BLaER1 (cell line): ENCODE measurements around the gene DTX3.
"Not testable (repeated sequence)": the region's sequence is repeated elsewhere in the genome, so short reads cannot be mapped to it uniquely, and the experiment has no call there.

Source experiments
- H3K27ac ChIP-seq: shearing (Covaris generic); formaldehyde crosslinking; 2 replicates; pipeline ENCODE4 v1.8.1; 2022
- H3K27me3 ChIP-seq: shearing (Covaris generic); formaldehyde crosslinking; 2 replicates; pipeline ENCODE4 v1.8.1; 2022
- H3K36me3 ChIP-seq: shearing (Covaris generic); formaldehyde crosslinking; 2 replicates; pipeline ENCODE4 v1.8.1; 2022
- H3K4me1 ChIP-seq: shearing (Covaris generic); formaldehyde crosslinking; 2 replicates; pipeline ENCODE4 v1.8.1; 2022
- H3K4me2 ChIP-seq: shearing (Covaris generic); formaldehyde crosslinking; 2 replicates; pipeline ENCODE4 v1.8.1; 2022
- H3K4me3 ChIP-seq: shearing (Covaris generic); formaldehyde crosslinking; 2 replicates; pipeline ENCODE4 v1.8.1; 2022
- H3K9ac ChIP-seq: shearing (Covaris generic); formaldehyde crosslinking; 2 replicates; pipeline ENCODE4 v1.8.1; 2022
- H3K9me3 ChIP-seq: shearing (Covaris generic); formaldehyde crosslinking; 2 replicates; pipeline ENCODE4 v1.8.1; 2022
- H4K20me1 ChIP-seq: shearing (Covaris generic); formaldehyde crosslinking; 2 replicates; pipeline ENCODE4 v1.8.1; 2022
- Cebpa-rat ChIP-seq: shearing (Covaris generic); IDR thresholded peaks from 2 replicates; pipeline ENCODE4 v1.8.1; 2022

The DTX3 gene

DNA sequence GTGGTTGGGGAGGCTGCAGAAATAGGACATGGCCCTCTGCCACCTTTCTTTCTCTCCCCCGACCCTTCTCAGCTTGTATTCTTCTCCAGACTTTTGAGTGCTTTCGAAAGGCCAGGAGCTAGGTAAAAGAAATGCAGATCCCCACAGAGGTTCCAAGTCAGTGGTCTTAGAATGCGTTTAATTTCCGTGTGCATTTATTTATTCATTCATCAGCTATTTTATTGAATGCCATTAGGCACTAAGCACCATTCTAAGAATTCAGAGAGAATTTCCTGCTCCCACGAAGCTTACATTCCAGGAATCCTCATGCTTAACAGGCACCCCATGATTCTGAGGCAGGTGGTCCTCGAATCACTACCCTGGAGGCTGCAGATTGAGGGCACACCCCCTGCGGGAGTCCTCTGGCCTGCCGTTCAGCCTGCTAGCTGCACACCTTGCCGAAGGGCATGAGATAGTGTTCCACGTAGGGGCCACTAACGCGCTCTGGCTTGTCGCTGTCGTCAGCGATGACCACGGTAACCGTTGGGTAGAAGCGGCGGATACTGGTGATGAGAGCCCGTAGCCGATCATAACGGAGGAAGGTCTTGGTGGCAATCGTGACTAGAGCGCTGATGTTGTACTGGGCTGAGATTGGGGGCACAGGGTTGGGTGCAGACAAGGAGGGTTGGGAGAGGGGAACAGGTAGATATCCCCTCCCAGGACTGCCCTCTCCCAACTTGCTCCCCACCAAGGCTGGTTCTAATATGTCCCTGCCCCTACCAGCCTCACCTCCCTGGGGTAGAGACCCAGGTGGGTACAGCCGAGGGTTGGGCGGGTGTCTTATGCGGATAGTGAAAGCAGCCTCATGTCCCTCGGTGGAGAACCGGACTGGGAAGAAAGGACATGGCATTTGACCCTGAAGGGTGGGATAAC is 23.9 kb downstream of the DTX3 start:
- peaks cover 19% of the 10 kb centered on the region for H3K4me1 ChIP-seq
- H3K36me3 ChIP-seq: no peaks in the 10 kb centered on the region
- peaks cover 30% of the 10 kb centered on the region for H4K20me1 ChIP-seq
- no peak overlapping the region for H3K9ac ChIP-seq
- peaks cover 18% of the 10 kb centered on the region for H3K9me3 ChIP-seq
- TF ChIP-seq Cebpa-rat: no peak
- no peak overlapping the region for H3K4me3 ChIP-seq
- no peak overlapping the region for H3K27ac ChIP-seq
- no peak overlapping the region for H3K4me2 ChIP-seq
- peaks cover 100% of the 10 kb centered on the region for H3K27me3 ChIP-seq

GRCh38 chr12:57629897-57630471 is 25.4 kb downstream of the DTX3 start:
- Histone ChIP-seq H3K4me2 (no peak overlapping the region), H3K27me3 (peaks cover 92% of the 10 kb centered on the region), H4K20me1 (peaks cover 30% of the 10 kb centered on the region), H3K36me3 (no peaks in the 10 kb centered on the region), H3K9ac (no peak overlapping the region), H3K27ac (no peak overlapping the region), H3K4me3 (no peak overlapping the region), H3K9me3 (peaks cover 18% of the 10 kb centered on the region), H3K4me1 (peaks cover 19% of the 10 kb centered on the region)
- no peak for TF ChIP-seq Cebpa-rat

DNA sequence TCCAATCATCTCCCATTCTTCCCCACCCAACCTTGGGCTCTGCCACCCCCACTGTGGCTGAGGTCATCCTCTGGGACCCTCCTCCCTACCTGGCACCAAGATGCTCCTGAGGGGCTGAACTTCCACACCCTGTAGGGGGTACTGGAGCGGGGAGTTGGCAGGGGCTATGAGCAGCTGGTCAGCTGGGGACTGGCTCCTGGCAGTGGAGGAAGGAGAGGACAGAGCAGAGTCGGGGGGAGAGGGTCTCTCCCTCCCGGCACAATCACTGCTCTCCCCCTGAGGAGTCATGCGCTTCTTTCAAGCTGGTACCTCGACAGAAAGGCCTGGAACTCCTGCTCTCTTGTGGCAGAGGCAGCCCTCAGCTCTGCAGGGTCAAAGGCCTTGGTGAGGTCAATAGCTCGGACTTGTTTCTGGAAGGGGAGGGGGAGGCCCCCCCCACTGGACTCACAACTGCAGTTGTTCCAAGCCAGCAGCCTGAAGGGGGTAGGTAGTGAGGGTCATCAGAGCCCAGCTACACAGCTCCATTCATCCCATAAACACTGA is 26.3 kb downstream of the DTX3 start:
- H4K20me1 ChIP-seq: peaks cover 30% of the 10 kb centered on the region
- no peak overlapping the region for H3K4me3 ChIP-seq
- no peak overlapping the region for H3K4me2 ChIP-seq
- H3K27me3 ChIP-seq: peaks cover 82% of the 10 kb centered on the region
- no peak for TF ChIP-seq Cebpa-rat
- H3K27ac ChIP-seq: no peak overlapping the region
- peaks cover 10% of the 10 kb centered on the region; the same call in 1 of the 2 replicates for H3K4me1 ChIP-seq
- no peaks in the 10 kb centered on the region for H3K36me3 ChIP-seq
- H3K9ac ChIP-seq: no peak overlapping the region
- peaks cover 18% of the 10 kb centered on the region for H3K9me3 ChIP-seq

GRCh38 chr12:57631566-57632072 is 27.0 kb downstream of the DTX3 start:
- H3K27ac ChIP-seq: no peak overlapping the region
- no peaks in the 10 kb centered on the region for H3K36me3 ChIP-seq
- H3K4me3 ChIP-seq: peak overlapping the region; percentile 71
- peak overlapping the region; percentile 99 for H3K4me2 ChIP-seq
- peaks cover 75% of the 10 kb centered on the region for H3K27me3 ChIP-seq
- H4K20me1 ChIP-seq: peaks cover 30% of the 10 kb centered on the region
- no peak overlapping the region for H3K9ac ChIP-seq
- H3K4me1 ChIP-seq: peaks cover 8% of the 10 kb centered on the region; the same call in 1 of the 2 replicates
- TF ChIP-seq Cebpa-rat: no peak
- peaks cover 18% of the 10 kb centered on the region for H3K9me3 ChIP-seq

DNA sequence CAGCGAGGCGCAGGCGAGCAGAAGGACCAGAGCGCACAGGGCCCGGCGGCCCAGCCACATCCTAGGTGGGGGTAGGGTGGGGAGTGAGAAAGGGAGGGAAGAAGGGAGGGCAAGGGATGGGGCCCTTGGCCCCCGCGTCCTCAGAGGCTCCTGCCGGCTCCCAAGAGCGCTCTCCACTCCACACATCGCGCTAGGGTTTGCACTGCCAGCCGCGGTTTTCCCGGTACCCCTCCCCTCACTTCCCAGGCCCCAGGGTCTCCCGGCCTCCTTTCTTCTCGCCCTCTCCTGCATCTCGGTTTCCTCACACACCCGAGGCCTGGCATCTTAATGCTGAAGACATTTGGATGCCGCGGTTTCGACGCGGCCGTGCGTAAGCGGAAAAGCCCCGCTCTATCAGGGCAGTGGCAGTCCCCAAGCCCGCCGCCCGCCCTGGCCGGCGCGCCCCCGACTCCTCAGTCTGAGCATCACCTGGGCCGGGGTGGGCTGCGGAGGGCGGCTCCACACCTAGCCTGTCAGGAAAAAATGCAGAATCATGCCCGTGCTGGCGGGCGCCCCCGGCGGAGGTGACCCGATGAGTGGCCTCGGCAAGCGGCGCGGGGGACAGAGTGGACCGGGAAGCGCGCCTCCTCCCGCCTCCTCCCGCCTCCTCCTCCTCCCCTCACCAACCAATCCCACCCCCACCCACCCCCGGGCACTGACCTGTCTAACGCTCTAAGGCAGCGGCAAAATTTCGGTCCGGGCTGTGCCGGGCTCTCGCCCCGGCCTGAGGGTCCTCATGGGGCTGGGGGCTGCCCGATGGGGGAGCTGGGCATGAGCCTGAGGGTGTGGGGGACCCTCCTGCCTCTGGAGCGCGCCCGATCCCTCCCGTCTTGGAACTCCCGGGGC is 27.7 kb downstream of the DTX3 start:
- no peak for TF ChIP-seq Cebpa-rat
- no peak overlapping the region for H3K27ac ChIP-seq
- H4K20me1 ChIP-seq: peaks cover 30% of the 10 kb centered on the region
- H3K9ac ChIP-seq: peak overlapping the region; percentile 73
- H3K27me3 ChIP-seq: peaks cover 68% of the 10 kb centered on the region
- H3K4me1 ChIP-seq: peaks cover 8% of the 10 kb centered on the region; the same call in 1 of the 2 replicates
- H3K4me2 ChIP-seq: peak overlapping the region; percentile 99
- no peaks in the 10 kb centered on the region for H3K36me3 ChIP-seq
- peak overlapping the region; percentile 71 for H3K4me3 ChIP-seq
- peaks cover 18% of the 10 kb centered on the region for H3K9me3 ChIP-seq

DNA sequence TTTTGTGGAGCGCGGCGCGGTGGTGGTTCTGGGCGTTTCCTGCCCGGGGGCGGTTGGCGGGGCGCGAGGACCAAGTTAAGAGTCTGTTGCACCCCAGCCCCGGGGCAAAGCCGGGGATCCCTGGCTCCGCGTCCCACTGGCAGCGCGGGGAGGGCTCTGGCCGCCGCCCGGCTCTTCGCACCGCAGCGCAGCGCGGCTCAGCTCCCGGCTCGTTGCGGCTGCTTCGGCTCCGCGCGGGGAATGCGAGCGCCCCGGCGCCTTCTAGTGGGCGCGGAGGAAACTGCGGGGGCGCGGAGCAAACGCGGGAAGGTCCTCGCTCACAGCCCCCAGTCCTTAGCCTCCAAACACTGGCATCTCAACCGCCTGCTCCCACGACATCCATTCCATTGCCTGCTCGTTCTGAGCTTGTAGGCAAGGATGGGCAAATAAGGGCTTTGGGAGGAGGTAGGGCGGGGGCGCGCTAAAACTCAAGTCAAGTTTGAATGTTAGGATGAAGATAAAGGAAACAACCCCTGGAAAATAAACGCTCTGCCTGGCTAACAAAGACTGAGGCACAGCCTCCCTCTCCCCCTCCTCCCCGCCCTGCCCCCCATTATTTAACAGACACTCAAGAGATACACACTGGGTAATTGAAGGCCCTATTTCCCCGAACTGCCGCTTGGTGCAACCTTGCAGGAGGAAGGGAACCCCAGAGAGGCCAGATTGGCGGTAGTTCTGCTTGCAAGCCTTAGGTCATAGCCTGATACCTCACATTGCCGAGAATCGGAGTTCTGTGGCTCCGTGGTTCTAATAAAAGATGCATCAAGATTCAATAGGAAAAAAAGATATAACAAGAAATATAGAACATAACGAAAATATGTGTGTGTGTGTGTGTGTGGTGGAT is 28.6 kb downstream of the DTX3 start, which contains the start of gene B4GALNT1:
Gene B4GALNT1, minus strand, starts transcription at position 244 of the 883 bp plus-strand sequence. CDS start 1,069 bp downstream, outside the sequence.
- peaks cover 60% of the 10 kb centered on the region for H3K27me3 ChIP-seq
- no peak within 1 kb of the TSS for H3K27ac ChIP-seq
- H3K4me2 ChIP-seq: peak within 1 kb of the TSS; percentile 99
- H3K36me3 ChIP-seq: no peaks in the 10 kb centered on the region
- H3K4me1 ChIP-seq: peaks cover 8% of the 10 kb centered on the region; the same call in 1 of the 2 replicates
- peak within 1 kb of the TSS; percentile 71 for H3K4me3 ChIP-seq
- H3K9ac ChIP-seq: peak within 1 kb of the TSS; percentile 73
- H4K20me1 ChIP-seq: peaks cover 30% of the 10 kb centered on the region
- peaks cover 9% of the 10 kb centered on the region; the same call in 1 of the 2 replicates for H3K9me3 ChIP-seq
- no peak for TF ChIP-seq Cebpa-rat

DNA sequence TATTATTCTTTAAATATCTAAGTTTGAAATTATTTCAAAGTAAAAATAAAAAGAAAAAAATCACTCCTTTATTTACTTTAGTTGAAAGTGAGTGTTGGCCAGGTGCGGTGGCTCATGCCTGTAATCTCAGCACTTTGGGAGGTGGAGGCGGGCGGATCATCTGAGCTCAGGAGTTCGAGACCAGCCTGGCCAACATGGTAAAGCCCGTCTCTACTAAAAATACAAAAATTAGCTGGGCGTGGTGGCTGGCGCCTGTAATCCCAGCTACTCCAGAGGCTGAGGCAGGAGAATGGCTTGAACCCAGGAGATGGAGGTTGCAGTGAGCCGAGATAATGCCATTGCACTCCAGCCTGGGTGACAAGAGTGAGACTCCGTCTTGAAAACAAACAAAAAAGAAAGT is 32.1 kb downstream of the DTX3 start:
- peaks cover 24% of the 10 kb centered on the region for H3K27me3 ChIP-seq
- H4K20me1 ChIP-seq, H3K36me3 ChIP-seq, H3K4me2 ChIP-seq, H3K9me3 ChIP-seq, H3K4me1 ChIP-seq, H3K27ac ChIP-seq, H3K4me3 ChIP-seq, H3K9ac ChIP-seq: not testable (repeated sequence)

GRCh38 chr12:57637364-57637763 is 32.7 kb downstream of the DTX3 start:
- H4K20me1 ChIP-seq: 0 out of 2 replicates have a peak, but pooled peaks cover under 1% of the 10 kb centered on the region
- H3K27me3 ChIP-seq: peaks cover 18% of the 10 kb centered on the region
- no peak overlapping the region for H3K9ac ChIP-seq
- no peak overlapping the region for H3K4me3 ChIP-seq
- H3K4me2 ChIP-seq: no peak overlapping the region
- no peaks in the 10 kb centered on the region for H3K36me3 ChIP-seq
- no peak overlapping the region for H3K27ac ChIP-seq
- no peak for TF ChIP-seq Cebpa-rat
- peaks cover 3% of the 10 kb centered on the region; the same call in 1 of the 2 replicates for H3K9me3 ChIP-seq
- peaks cover 1% of the 10 kb centered on the region; the same call in 1 of the 2 replicates for H3K4me1 ChIP-seq
